ENCODE measurements around the gene HOXB5. TPM values are rescaled to one million over a fixed set of nuclear protein-coding genes. Genes with fewer than 3 reads are reported as not detected.
A peak's percentile ranks its signal among the peaks of the same experiment; 100 is the strongest.

The HOXB5 gene
- total RNA-seq, 1 donor from 2014 or later, result not detected

- Histone ChIP-seq H3K27me3 (peaks cover 100% of the 10 kb centered on the region), H2AFZ (replicated peaks) (no peak overlapping the region), H3F3A (ENCODE audit: low read depth) (no peaks in the 10 kb centered on the region), H3K4me3 (no peak overlapping the region), H3K4me2 (no peak overlapping the region), H3K79me2 (ENCODE audit: low read depth) (no peaks in the 10 kb centered on the region), H3K27ac (no peak overlapping the region), H3K36me3 (no peaks in the 10 kb centered on the region), H3K9me3 (ENCODE audit: low read depth) (no peaks in the 10 kb centered on the region), H4K20me1 (ENCODE audit: low read depth) (peaks cover 94% of the 10 kb centered on the region), H3K4me1 (no peaks in the 10 kb centered on the region), H3K9ac (no peak overlapping the region)
- no peak for DNase-seq (ENCODE audit: low spot score)
- H3K27me3 Mint-ChIP-seq (ENCODE audit: insufficient read depth, low read depth), result peaks cover 98% of the 10 kb centered on the region
- no peak overlapping the region for H3K27ac Mint-ChIP-seq
- H3K9me3 Mint-ChIP-seq, result peaks cover 16% of the 10 kb centered on the region
- H3K4me3 Mint-ChIP-seq, result no peak overlapping the region
- peaks cover 4% of the 10 kb centered on the region for H3K4me1 Mint-ChIP-seq
- TF ChIP-seq CTCF (IDR thresholded peaks at IDR 0.05) (no peak), EZH2 (IDR thresholded peaks at IDR 0.05) (no peak), EZH2phosphoT487 (IDR thresholded peaks at IDR 0.05) (no peak)
- H3K36me3 Mint-ChIP-seq, result no peaks in the 10 kb centered on the region
Observed at GRCh38 chr17:48584223-48584741, 9.3 kb downstream of the HOXB5 start.

GRCh38 chr17:48583708-48584222 lies 9.8 kb downstream of the HOXB5 start:
- H3K4me2 ChIP-seq, result no peak overlapping the region
- TF ChIP-seq EZH2 (IDR thresholded peaks at IDR 0.05), result peak; percentile 73
- no peak for TF ChIP-seq CTCF (IDR thresholded peaks at IDR 0.05)
- no peak for DNase-seq (ENCODE audit: low spot score)

GRCh38 chr17:48582750-48583069 lies 10.9 kb downstream of the HOXB5 start:
- DNase-seq (ENCODE audit: low spot score), result no peak
- no peaks in the 10 kb centered on the region for H3K79me2 ChIP-seq (ENCODE audit: low read depth)

More at GRCh38 chr17:48583708-48584222, 9.8 kb downstream of the HOXB5 start:
- no peaks in the 10 kb centered on the region for H3K4me1 ChIP-seq
- peaks cover 94% of the 10 kb centered on the region for H4K20me1 ChIP-seq (ENCODE audit: low read depth)
- Mint-ChIP-seq H3K27me3 (ENCODE audit: insufficient read depth, low read depth) (peaks cover 98% of the 10 kb centered on the region), H3K4me1 (peaks cover 4% of the 10 kb centered on the region), H3K9me3 (peaks cover 20% of the 10 kb centered on the region), H3K27ac (no peak overlapping the region), H3K36me3 (no peaks in the 10 kb centered on the region), H3K4me3 (no peak overlapping the region)
- H3K9me3 ChIP-seq (ENCODE audit: low read depth), result no peaks in the 10 kb centered on the region
- H3K27ac ChIP-seq, result no peak overlapping the region
- H3K79me2 ChIP-seq (ENCODE audit: low read depth), result no peaks in the 10 kb centered on the region
- no peaks in the 10 kb centered on the region for H3K36me3 ChIP-seq
- H3F3A ChIP-seq (ENCODE audit: low read depth), result no peaks in the 10 kb centered on the region
- H2AFZ ChIP-seq (replicated peaks), result no peak overlapping the region
- H3K9ac ChIP-seq, result no peak overlapping the region
- no peak overlapping the region for H3K4me3 ChIP-seq
- H3K27me3 ChIP-seq, result peaks cover 100% of the 10 kb centered on the region

More at GRCh38 chr17:48582750-48583069, 10.9 kb downstream of the HOXB5 start:
- Mint-ChIP-seq H3K36me3 (no peaks in the 10 kb centered on the region), H3K27ac (no peak overlapping the region), H3K4me3 (no peak overlapping the region), H3K27me3 (ENCODE audit: insufficient read depth, low read depth) (peaks cover 95% of the 10 kb centered on the region), H3K4me1 (peaks cover 4% of the 10 kb centered on the region), H3K9me3 (peaks cover 23% of the 10 kb centered on the region)
- Histone ChIP-seq H3K27ac (no peak overlapping the region), H3K36me3 (no peaks in the 10 kb centered on the region), H3K9me3 (ENCODE audit: low read depth) (no peaks in the 10 kb centered on the region), H3K4me3 (no peak overlapping the region), H3F3A (ENCODE audit: low read depth) (no peaks in the 10 kb centered on the region), H3K9ac (no peak overlapping the region), H3K4me2 (no peak overlapping the region), H2AFZ (replicated peaks) (no peak overlapping the region), H3K4me1 (no peaks in the 10 kb centered on the region), H3K27me3 (peaks cover 100% of the 10 kb centered on the region), H4K20me1 (ENCODE audit: low read depth) (peaks cover 91% of the 10 kb centered on the region)
- TF ChIP-seq EZH2 (IDR thresholded peaks at IDR 0.05), result no peak
- TF ChIP-seq CTCF (IDR thresholded peaks at IDR 0.05), result no peak
- TF ChIP-seq EZH2phosphoT487 (IDR thresholded peaks at IDR 0.05), result no peak
